ENCODE results near the gene UQCR10.

The UQCR10 gene

DNA sequence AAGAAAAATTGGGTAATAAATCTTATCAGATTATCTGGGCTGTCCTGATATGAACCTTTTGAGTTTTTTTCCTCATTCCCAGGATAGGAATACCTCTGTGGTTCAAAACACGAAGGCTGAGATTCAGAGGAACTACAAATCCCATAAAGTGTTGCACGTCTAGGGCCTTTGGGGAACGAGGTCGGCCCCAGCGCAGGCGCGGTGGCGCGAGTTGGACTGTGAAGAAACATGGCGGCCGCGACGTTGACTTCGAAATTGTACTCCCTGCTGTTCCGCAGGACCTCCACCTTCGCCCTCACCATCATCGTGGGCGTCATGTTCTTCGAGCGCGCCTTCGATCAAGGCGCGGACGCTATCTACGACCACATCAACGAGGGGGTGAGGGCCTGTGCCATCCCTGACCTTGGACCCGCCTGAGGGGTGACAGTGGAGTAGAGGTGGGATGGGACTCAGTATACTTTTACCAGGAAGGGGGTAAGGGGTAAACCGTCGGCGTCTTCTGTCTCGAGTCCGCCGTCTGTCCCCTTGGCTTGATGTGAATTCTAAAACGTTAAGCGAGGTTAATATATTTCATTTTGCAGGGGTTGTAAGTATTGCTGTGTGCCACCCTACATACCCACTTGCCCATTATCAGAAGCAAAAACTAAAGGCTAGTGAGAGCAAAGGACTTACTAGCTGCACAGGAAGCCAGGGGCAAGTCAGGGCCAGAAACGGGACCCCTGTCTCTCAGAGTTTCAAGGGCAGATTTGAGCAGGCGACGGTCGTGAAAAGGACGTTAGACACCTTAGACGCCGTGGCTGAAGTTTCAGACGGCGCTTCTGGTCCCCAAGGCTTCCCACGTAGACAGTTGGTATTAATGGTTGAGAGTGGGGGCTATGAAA, at the start of gene UQCR10:
Gene UQCR10 (plus strand): TSS at position 199 of the 881 bp plus-strand sequence. CDS start 30 bp downstream, at position 229.
- peak; percentile 80 to 88 (median 83) for DNase-seq

DNA sequence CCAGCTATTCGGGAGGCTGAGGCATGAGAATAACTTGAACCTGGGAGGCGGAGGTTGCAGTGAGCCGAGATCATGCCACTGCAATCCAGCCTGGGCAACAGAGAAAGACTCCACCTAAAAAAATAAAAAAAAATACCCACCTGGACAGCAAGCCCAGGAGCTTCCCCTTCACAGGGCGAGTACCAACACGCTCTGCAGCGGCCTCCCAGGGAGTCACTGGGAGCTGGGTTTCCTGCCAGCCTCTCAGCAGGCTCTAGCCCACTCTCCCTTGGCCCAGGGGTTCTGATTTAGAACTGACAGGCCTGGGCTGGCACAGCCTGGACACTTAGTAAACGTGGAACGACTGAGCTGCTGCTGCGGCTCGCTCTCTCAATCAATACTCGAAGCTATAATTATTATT, 49.4 kb upstream of the UQCR10 start:
- no peak for DNase-seq

DNA sequence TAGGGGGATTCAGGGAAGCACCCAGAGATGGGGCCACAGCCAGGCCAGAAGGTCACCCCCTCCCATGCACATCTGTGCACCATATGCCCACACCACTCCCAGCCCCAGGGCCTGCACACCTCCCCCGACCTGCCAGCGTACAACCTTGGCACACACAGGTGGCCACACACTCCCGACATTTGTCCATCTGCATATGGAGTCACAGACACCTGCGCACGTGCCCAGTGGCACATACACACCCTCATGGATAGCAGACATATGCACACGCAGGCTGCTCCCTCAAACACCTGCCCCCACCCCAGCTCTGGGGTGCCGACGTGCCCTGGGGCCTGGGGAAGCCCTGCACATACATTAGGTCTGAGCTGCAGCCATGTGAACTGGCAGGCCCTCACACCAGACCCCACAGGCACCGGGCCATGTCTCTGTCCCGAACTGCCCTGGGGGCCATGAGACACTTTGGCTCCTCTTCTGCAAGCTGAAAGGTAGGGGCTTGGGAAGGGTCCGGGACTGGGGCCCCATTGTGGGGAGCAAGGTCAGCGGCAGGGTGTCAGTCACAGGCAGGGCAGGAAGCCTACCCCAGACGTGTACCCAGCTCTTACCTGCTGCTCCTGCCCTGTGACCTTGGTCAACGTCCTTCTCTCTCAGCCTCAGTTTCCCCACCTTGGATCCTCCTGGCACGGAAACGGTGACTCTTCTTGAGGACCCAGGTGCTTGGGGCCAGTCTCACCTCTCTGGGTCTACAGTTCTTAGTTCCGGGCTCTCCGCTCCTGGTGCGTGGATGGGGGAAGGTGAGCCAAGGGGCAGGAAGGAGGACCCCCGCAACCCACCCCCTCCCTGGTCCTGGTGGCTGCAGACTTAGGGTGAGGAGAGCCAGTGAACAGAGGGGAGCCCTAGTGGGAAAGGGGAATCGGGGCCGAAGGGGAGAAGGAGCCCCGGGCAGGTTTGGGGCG, 47.9 kb upstream of the UQCR10 start:
- no peak for DNase-seq

DNA sequence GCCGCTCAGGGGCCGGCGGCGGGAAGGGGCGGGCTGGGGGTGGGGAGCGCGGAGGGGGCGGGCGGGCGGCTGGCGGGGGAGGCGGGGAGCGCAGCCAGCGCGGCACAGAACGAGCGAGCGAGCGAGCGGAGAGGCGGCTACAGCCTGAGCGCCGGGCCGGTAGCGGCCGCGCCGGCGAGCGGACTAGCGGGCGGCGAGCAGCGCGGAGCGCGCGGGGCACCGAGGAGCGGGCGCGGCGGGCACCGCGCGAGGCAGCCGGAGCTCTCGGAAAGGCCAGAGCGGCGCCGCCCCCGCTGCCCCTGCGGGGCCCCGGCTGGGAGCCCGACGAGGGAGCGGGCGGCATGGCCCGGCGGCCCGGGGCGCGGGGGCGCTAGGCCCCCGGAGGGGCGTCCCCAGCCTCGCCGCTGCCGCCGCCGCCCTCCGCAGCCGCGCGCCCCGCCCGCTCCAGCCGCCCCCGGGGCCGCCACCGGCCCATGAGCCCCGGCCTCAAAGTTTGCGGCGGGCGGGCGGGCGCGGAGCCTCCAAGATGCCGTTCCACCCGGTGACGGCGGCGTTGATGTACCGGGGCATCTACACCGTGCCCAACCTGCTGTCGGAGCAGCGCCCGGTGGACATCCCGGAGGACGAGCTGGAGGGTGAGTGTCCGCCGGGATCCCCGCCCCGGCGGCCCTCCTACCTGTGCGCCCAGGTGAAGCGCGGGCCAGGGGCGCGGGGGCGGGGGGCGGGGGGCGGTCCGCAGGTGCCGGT, 47.1 kb upstream of the UQCR10 start, which contains the start of gene CABP7:
Gene CABP7 (plus strand): TSS at position 105 of the 747 bp plus-strand sequence. CDS start 422 bp downstream, at position 527.
- no peak for DNase-seq

DNA sequence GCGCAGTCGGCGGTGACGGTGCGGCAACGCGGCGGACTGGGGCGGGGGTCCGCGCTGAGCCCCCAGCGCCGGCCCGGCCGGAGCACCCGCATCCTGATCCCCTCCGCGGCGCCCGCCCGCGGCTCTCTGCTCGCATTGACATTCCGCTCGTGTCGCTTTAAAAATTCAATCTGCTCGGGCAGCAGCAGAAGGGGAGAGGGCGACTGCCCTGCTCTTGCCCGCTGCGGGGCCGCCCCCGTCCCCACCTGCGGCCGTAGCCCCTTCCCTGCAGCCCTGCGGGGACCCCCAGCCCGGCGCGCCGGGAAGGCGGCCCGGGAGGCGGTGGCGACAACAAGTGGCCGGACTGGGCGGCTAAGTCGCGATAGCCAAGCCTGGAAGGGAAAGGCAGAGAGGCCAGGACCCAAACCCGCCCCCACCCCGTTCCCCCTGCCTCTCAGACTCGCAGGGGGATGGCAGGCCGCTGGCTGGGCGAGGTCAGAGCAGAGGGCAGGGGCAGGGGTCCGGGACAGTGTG, 46.3 kb upstream of the UQCR10 start:
- DNase-seq = no peak

DNA sequence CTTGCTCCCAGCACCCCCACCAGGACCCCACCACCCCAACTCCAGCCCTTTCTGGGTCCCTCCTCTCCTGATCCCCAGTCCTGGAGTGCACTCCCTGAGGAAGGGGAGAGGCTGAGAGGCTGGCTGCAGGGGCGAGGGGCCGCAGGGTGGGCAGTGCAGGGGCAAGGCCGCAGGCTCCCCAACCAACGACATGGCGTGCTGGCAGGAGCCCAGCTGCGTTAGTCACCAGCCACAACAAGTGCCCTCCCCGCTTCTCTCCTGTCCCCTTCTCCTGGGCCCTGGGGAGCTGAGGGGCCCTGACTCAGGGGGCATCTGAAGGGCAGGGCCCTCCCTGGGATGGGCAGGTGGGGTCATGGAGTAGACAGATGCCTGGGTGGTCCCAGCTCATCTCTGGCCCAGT, 45.0 kb upstream of the UQCR10 start:
- no peak for DNase-seq

DNA sequence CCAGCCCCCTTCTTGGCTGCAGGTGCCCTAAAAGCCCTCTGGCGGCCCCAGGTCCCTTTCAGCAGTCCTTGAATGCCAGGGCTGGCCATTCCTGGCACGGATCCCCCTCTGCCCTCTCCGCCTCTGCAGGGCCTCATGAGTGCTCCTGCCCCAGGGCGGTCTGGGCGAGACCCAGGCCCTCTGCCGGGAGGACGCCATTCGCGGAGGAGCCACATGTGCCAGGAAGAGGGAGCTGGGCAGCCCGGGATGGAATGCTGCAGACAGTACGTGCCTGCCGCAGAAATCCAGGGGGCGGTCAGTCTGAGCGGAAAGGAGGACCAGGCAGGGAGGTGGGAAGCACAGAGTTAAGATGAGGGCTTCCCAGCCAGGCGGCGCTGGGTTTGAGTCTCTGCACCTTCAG, 44.6 kb upstream of the UQCR10 start:
- DNase-seq = no peak

DNA sequence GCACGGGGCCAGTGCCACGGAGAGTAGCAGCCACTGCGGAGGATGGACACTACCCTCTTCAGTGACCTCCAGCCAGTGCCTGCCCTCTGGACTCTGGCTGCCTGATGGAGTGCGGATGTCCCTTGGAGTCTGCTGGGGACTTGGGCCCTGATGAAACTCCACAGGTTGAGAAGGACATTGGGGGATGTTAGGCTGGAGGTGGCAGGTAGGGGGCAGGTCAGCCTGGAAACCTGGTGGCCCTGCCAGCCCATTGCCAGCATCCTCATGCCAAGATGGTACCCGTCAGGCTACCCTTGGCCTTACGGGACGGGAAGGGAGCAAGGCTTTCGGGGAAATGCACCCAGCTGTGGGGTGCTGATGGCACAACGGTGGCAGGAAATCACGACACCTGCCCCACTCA, 43.4 kb upstream of the UQCR10 start:
- no peak for DNase-seq

DNA sequence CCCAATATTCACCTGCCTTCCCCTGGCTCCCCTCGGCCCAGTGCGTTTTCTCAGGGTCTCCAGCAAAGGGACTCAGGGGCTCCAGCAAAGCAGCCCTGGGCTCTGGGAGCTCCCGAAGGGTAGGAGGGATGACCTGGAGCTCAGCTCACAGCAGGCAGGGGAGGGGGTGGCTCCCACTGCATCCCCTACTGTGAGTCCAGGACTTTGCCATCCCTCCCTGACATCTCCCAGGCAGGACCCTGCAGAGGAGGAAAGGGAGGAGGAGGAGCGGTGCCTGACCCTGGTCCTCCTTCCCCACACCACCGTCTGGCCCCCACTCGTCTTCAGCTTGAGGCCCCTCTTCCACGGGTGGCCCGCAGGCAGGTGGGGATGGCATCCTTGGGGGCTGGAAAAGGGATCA, 42.3 kb upstream of the UQCR10 start:
- no peak for DNase-seq

DNA sequence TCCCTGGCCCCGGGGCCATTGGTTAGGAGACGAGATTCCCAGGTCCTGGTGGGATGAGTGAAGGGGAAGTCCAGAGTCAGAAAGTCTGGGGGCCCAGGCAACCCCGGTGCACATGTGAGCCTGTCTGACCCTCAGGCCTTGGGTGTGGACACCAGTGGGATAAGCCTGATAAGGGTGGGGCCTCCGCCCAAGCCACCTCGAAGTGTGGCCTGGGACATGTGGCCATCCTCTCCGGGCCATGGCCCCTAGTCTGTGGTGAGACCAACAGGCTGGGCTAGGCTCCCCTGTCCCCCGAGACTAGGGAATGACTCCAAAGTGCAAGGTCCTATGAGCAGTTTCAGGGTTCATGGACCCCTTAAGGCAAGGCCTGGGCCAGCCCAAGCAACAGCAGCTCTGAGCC, 41.1 kb upstream of the UQCR10 start:
- no peak for DNase-seq

DNA sequence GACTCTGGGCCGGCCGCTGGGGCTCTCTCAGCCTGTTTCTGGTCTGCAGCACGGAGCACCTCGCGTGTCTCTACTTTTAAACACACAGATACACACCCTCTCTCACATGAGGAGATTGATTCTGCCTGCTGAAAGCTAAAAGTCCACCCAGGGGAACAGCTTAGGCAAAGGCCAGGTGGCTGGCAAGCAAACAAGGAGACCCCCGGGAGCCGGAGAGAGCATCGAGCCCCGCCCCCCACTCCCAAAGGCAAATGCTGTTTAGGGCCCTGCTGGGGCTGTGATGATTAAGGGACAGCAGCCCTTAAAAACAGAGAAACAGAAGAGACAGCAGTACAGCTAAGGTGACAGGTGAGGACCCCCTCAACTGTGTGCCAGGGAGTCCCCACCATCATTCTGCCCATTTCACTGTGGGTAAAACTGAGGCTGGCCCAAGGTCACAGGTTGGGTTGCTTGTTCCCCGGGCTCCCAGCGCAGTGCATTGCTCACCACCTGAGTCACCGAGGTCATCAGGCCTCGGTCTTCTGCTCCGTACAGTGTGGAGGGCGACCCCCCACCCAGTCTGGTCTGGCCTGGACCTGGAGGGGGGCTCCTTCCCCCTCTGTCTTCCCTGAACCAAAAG, 40.5 kb upstream of the UQCR10 start:
- DNase-seq = no peak

DNA sequence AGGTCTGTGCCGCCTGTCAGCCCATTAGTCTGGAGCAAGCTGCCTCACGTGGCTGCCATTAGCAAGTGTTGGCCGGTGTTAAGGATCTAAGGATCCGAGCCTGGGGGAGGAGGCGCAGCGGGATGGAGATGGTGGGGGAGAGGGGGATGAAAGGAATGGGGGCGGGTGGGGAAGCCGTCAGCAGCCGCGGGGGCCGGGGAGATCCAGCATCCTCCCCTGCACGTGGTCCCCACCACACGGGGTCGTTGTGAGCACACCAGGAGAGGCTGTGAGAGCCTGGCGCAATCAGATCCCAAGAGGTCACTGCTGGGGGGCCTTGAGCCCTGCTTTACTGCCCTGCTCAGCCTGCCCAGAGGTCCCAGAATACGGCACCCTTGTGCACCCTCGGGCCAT, 40.0 kb upstream of the UQCR10 start:
- no peak for DNase-seq

DNA sequence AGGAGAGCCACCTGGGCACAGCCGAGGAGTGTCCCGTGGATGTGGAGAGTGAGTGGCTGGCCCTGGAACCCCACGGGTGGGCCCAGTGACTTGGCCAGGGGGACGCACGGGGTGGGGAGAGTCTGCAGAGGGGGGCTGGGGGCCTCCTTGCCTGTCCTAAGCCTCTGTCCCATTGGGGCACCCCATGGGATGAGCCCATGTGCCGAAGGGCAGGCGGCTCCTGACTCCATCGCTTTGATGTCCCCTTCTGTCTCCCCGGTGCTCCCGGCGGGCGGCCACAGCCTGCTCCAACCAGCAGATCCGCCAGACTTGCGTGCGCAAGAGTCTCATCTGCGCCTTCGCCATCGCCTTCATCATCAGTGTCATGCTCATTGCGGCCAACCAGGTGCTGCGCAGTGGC, 38.0 kb upstream of the UQCR10 start:
- no peak for DNase-seq

DNA sequence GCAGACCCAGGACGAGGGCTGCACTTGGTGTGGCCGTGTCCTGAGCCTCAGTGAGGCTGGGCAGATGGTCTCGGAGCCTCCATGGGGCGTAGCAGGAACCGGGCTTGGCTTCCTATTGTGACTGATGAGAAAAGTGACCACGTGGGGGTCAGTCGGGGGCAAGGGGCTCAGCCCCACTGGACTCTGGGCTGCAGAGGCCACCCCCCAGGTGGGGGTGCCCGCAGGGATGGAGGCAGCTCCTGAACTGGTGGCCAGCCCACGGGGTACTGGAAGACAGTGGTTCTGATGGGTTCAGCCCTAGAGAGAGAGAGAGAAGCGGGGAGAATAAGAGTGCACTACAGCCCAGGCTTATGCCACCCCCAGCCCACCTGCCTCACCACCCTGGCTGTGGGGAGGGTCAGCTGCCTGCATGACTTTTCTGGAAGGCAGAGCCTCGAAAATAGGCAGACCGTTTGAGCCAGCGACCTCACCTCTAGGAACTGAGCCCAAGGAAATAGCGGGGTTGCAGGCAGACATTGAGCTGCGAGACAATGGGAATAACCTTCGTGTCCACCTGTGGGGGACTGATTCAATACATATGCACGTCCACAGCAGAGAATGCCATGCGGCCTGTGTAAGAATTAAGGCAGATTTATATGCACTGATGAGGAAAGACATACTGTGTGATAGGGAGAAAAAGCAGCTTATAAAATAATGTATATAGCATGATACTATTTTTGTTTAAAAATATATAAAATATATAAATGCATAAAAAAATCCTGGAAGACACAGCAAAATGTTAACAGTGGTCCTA, 35.9 kb upstream of the UQCR10 start:
- no peak for DNase-seq

DNA sequence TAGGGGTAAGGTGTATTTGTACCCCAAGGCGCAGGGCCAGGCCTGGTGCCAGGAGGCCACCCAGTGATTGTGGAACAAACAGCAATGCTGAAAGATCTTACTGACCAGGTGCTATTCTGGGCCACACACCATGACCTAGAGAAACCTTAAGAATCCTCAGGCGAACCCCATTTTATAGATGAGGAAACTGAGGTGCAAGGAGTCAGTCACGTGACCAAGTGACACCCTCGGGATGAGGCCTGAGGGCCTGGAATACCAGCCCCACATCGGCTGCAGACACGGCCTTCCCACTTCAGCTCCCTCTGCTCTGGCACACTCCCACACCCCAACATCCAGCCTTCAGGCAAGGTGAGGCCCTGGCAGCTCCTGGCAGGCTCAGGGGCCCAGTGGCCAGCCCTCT, 34.3 kb upstream of the UQCR10 start:
- DNase-seq = no peak

DNA sequence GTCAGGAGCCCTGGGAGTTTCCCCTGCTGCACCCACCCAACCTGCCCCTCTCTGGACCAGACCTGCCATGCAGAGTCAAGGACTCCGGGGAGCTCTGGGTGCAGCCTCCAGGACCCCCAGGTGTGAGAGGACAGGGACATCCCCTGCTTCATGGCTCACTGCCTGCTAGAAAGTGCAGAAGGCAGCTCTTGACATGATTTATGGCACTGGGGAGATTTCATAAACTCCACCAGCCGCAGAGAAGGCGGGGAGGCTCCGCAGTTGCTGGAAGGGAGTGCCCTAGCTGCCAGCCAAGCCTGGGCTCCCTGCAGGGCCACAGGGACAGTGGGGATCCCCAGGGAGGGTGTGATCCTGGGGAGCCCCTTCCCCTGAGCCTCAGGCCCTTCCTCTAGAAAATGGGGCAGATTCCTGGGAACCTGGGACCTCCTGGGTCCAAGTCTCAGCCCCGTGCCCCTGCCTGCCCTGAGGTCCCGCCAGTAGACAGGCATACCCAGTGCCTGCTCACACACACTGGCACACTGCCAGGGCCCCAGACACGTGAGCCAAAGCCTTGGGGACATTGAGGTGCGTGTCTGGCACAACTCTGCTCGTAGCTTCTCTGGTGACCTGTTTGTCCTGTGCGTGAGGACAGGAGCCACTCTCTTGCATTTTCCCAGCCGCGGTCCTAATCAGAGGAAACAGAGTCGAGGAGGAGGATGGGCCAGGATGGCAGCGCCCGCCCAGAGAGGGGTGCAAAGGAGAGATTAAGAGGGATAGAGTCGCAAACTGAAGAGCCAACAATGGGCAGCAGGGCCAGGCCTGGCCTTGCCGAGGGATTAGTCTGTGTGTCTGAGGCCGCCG, 33.6 kb upstream of the UQCR10 start:
- no peak for DNase-seq

DNA sequence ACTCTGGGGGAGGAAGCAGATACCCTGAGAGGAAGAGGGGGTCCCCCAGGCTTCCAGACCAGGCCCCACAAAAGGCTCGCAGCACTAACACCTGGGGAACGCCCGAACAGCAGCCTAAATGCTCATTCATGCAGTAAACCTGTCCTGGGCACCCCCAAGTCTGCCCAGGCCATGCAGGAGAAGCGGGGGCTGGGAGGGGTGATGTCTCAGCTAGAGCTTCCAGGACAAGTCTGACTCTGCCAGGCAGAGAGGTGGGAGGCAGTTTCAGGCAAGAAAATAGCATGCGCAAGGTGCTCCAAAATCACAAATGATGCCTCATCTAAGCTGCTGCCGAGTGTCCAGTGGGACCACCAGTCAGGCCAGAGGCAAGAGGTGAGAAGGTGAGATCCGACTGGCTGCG, 32.8 kb upstream of the UQCR10 start:
- no peak for DNase-seq

DNA sequence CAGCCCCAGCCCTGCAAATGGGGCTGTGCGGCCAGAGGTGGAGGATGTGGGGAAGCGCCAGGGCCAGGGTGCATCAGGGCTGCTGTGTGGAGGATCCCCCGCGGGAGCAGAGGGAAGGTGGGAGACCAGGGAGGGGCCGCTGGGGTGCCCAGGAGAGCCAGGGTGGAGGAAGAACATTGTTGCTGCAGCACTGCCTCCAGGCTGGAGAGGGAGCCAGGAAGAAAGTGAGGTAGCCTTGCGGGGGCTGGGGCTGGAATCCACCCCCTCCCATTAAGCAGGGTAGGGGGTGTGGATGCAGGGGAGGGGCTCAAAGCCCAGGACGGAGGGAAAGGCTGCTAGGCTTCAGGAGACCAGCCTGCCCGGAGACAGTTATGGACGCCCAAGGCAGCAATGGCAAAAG, 32.3 kb upstream of the UQCR10 start:
- DNase-seq = no peak

DNA sequence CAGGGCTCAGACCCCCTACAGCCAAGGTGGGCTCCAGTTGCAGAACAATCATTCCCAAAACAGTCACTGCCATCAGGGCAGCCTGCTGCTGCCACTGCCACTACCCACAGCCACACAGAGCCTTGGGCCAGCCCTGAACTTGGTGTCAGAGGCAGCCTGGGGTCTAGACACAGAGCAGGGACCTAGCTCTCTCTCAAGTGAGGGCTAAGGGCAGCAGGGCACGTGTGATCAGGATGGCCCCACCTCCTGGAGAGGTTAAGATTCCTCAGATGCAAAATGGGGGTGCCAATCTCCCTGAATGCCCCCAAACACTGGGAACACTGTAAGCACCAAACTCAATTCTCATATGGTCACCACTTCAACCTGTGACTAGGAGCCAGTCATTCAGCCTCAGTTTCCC, 31.8 kb upstream of the UQCR10 start:
- DNase-seq = no peak

All from activated naive CD4-positive, alpha-beta T cell (primary cell).